ENCODE measurements around the gene C4orf46.

Gene C4orf46

DNA sequence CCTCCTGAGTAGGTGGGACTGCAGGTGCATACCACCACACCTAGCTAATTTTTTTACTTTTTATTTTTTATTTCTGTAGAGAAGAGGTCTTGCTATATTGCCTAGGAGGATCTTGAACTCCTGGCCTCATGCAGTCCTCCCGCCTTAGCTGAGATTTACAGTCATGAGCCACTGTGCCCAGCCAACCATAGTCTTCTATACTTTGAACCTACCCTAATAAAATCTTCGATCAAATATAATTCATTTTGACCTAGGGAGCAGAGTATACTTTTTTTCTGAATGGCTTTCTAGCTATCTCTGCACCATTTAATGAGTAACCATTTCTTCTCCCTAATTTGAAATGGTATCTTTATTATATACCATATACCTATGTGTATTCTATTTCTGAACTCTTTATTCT is 7.1 kb upstream of the C4orf46 start:
- Histone ChIP-seq H3K9me3 (ENCODE audit: low read depth, low read length) (no peaks in the 10 kb centered on the region), H3K27ac (no peak overlapping the region), H3K9ac (ENCODE audit: insufficient read length) (no peak overlapping the region), H3K4me3 (no peak overlapping the region), H3K36me3 (ENCODE audit: insufficient read depth, low read length) (no peaks in the 10 kb centered on the region; the same call in 1 of the 2 replicates)
- no peak for DNase-seq (ENCODE audit: low read depth, low spot score)
- TF ChIP-seq FOXP2 (optimal IDR thresholded peaks at IDR 0.05; ENCODE audit: control extremely low read depth, extremely low read length, insufficient read depth): no peak
- no peak for TF ChIP-seq POLR2AphosphoS5 (IDR thresholded peaks at IDR 0.05; ENCODE audit: borderline replicate concordance, low read depth, low read length)
- TF ChIP-seq EZH2 (IDR thresholded peaks at IDR 0.05): no peak

DNA sequence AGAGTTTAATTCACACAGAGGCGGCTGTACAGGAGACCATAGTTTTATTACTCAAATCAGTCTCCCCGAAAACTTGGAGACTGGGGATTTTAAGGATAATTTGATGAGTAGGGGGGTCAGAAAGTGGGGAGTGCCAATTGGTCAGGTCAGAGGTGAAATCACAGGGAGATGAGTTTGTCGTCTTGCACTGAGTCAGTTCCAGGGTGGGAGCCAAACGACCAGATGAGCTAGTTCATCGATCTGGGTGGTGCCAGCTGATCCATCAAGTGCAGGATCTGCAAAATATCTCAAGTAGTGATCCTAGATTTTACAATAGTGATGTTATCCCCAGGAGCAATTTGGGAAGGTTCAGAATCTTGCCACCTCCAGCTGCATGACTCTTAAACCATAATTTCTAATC is 4.4 kb upstream of the C4orf46 start:
- TF ChIP-seq EZH2 (IDR thresholded peaks at IDR 0.05) (no peak), FOXP2 (optimal IDR thresholded peaks at IDR 0.05; ENCODE audit: control extremely low read depth, extremely low read length, insufficient read depth) (no peak), POLR2AphosphoS5 (IDR thresholded peaks at IDR 0.05; ENCODE audit: borderline replicate concordance, low read depth, low read length) (no peak)
- Histone ChIP-seq H3K9me3 (ENCODE audit: low read depth, low read length) (no peaks in the 10 kb centered on the region), H3K9ac (ENCODE audit: insufficient read length) (no peak overlapping the region), H3K27ac (no peak overlapping the region), H3K36me3 (ENCODE audit: insufficient read depth, low read length) (no peaks in the 10 kb centered on the region), H3K4me3 (no peak overlapping the region)
- no peak for DNase-seq (ENCODE audit: low read depth, low spot score)

DNA sequence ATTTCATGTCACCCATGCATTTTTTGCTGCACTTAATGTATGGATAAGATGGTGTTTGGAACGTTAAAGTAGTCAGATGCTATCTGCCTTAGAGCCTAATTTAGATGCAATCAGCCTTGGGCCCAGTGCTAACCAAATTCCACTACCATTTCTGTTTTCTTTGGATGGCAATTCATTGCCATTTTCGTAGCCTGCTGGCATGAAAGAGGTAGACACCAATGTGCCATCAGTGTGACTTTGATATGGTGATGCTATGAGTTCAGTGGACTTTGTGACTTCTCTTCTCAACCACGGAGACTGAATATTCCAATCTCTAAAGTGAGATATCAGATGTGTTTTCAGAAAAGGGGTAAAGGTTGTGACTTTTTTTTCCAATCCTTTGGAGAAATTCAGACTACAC is 1.9 kb upstream of the C4orf46 start:
- TF ChIP-seq EZH2 (IDR thresholded peaks at IDR 0.05) (no peak), FOXP2 (optimal IDR thresholded peaks at IDR 0.05; ENCODE audit: control extremely low read depth, extremely low read length, insufficient read depth) (no peak), POLR2AphosphoS5 (IDR thresholded peaks at IDR 0.05; ENCODE audit: borderline replicate concordance, low read depth, low read length) (no peak)
- Histone ChIP-seq H3K36me3 (ENCODE audit: insufficient read depth, low read length) (peaks cover 7% of the 10 kb centered on the region), H3K9me3 (ENCODE audit: low read depth, low read length) (no peaks in the 10 kb centered on the region), H3K4me3 (no peak overlapping the region), H3K27ac (no peak overlapping the region), H3K9ac (ENCODE audit: insufficient read length) (no peak overlapping the region)
- no peak for DNase-seq (ENCODE audit: low read depth, low spot score)

DNA sequence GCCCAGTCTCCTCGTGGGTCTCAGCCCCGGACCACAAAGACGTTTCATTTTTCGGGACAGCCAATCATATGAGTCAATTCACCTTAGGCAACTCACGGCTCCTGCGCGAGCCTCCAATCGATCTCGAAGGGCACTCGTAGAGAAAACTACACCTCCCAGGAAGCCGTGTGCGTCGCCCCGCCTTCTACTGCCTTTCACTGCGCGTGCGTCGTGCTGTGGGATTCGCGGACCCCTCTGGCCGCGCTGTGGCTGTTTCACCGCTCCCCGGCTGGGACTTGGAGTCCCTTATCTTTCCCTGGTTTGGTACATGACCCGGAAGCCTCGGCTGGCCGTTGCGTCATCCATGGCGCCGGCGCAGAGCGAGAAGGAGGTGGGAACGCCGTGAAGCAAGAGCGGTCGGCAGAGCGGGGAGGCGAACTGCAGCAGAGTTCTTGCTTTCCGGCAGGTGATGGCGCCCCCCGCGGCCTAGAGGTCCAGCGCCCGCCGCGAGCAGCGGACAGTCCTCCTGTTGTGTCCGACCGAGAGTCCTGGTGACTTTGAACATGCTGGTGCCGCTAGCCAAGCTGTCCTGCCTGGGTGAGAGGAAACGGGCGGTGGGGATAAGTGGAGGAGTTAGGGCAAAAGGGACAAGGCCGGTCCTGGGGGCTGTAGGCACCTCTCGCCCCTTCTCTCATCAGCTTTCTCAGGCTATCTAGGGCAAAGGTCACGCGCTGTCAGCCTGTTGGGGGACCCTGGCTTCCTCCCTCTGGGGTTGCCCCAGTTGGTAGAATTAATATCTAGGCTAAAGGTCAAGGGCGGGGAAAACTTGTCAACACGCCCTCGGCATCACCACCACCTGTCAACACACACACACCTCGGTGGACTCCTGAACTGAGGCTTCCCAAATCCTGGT is 474 bp upstream of the C4orf46 start, which contains the start of gene ETFDH:
TSS of gene ETFDH (plus strand) at position 382 of the 892 bp plus-strand sequence. CDS start at position 543, 161 bp downstream.
- no peak for TF ChIP-seq EZH2 (IDR thresholded peaks at IDR 0.05)
- TF ChIP-seq POLR2AphosphoS5 (IDR thresholded peaks at IDR 0.05; ENCODE audit: borderline replicate concordance, low read depth, low read length): peak; percentile 80
- Histone ChIP-seq H3K4me3 (peak within 1 kb of the TSS; percentile 97), H3K9ac (ENCODE audit: insufficient read length) (peak within 1 kb of the TSS; percentile 81), H3K27ac (peak within 1 kb of the TSS; percentile 80), H3K9me3 (ENCODE audit: low read depth, low read length) (no peaks in the 10 kb centered on the region), H3K36me3 (ENCODE audit: insufficient read depth, low read length) (peaks cover 17% of the 10 kb centered on the region)
- DNase-seq (ENCODE audit: low read depth, low spot score): peak; percentile 94

DNA sequence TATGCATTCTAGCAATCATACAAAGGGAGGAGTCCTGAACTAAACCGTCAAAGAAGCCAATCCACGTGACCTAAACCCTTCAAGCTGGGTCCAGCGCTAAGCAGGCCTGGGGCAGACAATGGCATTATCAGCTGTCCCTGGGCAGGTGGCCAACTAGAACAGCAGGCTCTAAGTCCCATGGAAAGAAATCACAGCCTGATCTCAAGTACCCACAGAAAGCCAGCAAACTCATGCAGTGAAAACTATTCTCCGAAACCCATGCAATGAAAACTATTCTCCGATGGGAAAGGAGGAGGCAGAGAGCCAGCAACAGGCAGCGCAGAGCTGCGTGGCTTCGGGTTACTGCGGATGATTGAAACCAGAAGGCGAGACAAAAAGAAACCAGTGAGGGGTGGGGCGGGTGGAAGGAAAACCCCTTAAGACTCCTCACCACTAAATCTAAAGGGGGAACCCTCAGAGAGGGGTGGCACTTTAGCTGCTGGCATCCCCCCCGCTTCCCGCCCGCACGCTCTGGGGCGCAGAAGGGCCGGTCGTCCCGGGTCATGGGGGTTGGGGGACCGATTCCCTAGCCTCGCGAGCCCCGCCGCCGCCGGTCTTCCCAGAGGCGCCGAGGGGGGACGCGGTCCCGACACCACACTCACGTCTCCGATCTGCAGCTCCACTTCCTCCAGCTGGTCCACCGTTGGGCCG is 567 bp downstream of the C4orf46 start:
- Histone ChIP-seq H3K9me3 (ENCODE audit: low read depth, low read length) (no peaks in the 10 kb centered on the region), H3K9ac (ENCODE audit: insufficient read length) (peak overlapping the region; percentile 81), H3K36me3 (ENCODE audit: insufficient read depth, low read length) (peaks cover 23% of the 10 kb centered on the region), H3K27ac (peak overlapping the region; percentile 80), H3K4me3 (peak overlapping the region; percentile 97)
- DNase-seq (ENCODE audit: low read depth, low spot score): peak; percentile 42
- TF ChIP-seq POLR2AphosphoS5 (IDR thresholded peaks at IDR 0.05; ENCODE audit: borderline replicate concordance, low read depth, low read length) (no peak), EZH2 (IDR thresholded peaks at IDR 0.05) (no peak), FOXP2 (optimal IDR thresholded peaks at IDR 0.05; ENCODE audit: control extremely low read depth, extremely low read length, insufficient read depth) (no peak)

DNA sequence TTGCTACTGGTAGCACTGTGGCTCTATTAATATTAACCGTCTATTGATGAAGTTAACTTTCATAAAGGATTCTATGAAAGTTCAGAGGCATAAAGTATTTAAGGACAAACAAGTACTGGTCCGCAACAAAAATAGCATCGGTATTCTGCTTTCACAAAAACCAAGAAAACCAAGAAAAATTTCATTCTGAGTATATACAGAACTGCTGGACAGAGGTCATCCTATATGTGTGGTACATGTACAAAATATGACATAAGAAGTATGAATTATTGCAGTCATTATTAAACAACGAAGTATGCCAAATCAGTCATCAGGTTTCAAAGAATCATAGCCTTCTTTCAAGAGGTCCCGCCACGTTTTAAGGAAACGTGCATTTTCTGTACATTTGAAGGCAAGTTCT is 2.4 kb downstream of the C4orf46 start:
- Histone ChIP-seq H3K27ac (no peak overlapping the region), H3K36me3 (ENCODE audit: insufficient read depth, low read length) (peaks cover 37% of the 10 kb centered on the region), H3K9ac (ENCODE audit: insufficient read length) (no peak overlapping the region), H3K4me3 (no peak overlapping the region), H3K9me3 (ENCODE audit: low read depth, low read length) (no peaks in the 10 kb centered on the region)
- TF ChIP-seq FOXP2 (optimal IDR thresholded peaks at IDR 0.05; ENCODE audit: control extremely low read depth, extremely low read length, insufficient read depth): no peak
- no peak for TF ChIP-seq POLR2AphosphoS5 (IDR thresholded peaks at IDR 0.05; ENCODE audit: borderline replicate concordance, low read depth, low read length)
- no peak for TF ChIP-seq EZH2 (IDR thresholded peaks at IDR 0.05)
- no peak for DNase-seq (ENCODE audit: low read depth, low spot score)

DNA sequence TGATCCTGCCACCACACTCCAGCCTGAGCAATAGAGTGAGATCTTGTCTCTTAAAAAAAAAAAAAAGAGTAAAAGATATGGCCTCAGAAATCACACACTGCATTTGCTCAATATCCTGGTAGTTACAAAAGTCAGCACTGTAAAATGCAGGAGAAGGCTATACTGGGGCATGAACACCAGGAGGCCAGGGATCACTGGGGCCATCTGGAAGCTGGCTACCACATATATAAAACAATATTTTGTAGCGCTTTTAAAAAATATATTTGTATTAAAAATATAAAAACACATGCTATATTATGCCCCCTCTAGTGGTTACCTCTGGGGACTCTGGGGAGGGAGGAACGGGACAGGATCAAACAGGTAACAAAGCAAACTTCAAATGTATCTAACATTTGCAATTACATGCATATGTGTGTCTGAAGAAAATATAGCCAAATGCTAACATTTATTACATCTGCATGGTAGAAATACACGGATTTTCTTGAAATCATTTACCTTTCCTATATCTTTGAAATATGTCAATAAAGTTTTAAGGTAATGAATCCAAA is 4.0 kb downstream of the C4orf46 start:
- Histone ChIP-seq H3K9me3 (ENCODE audit: low read depth, low read length) (no peaks in the 10 kb centered on the region), H3K36me3 (ENCODE audit: insufficient read depth, low read length) (peaks cover 37% of the 10 kb centered on the region), H3K27ac (no peak overlapping the region), H3K4me3 (no peak overlapping the region), H3K9ac (ENCODE audit: insufficient read length) (no peak overlapping the region)
- no peak for DNase-seq (ENCODE audit: low read depth, low spot score)
- TF ChIP-seq EZH2 (IDR thresholded peaks at IDR 0.05) (no peak), FOXP2 (optimal IDR thresholded peaks at IDR 0.05; ENCODE audit: control extremely low read depth, extremely low read length, insufficient read depth) (no peak), POLR2AphosphoS5 (IDR thresholded peaks at IDR 0.05; ENCODE audit: borderline replicate concordance, low read depth, low read length) (no peak)

DNA sequence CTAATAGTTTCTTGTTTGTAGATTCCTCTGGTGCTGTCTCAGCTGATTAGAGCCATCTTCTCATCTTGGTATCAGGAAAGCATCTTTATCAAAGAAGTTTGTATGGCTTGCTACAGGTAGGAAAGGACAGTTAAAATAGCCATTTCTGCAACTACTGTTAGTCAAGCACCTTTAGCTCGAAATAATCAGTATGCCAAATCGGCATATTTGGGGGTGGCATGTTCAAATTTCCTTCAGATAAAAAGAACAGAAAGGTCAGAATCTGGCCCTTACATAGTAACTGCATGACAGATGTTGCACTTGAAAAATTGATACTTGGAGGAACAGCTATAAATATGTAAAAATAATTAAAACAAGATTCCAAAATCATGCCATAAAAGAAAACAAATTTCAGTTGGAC is 4.8 kb downstream of the C4orf46 start:
- no peak overlapping the region for H3K27ac ChIP-seq

More for the DNA sequence above, 4.8 kb downstream of the C4orf46 start:
- Histone ChIP-seq H3K4me3 (no peak overlapping the region), H3K9me3 (ENCODE audit: low read depth, low read length) (no peaks in the 10 kb centered on the region), H3K36me3 (ENCODE audit: insufficient read depth, low read length) (peaks cover 37% of the 10 kb centered on the region), H3K9ac (ENCODE audit: insufficient read length) (no peak overlapping the region)
- DNase-seq (ENCODE audit: low read depth, low spot score): no peak
- TF ChIP-seq POLR2AphosphoS5 (IDR thresholded peaks at IDR 0.05; ENCODE audit: borderline replicate concordance, low read depth, low read length): no peak
- no peak for TF ChIP-seq FOXP2 (optimal IDR thresholded peaks at IDR 0.05; ENCODE audit: control extremely low read depth, extremely low read length, insufficient read depth)
- no peak for TF ChIP-seq EZH2 (IDR thresholded peaks at IDR 0.05)

Measured in SK-N-MC (cell line).